Measurements from ENCODE around the gene P4HTM.

P4HTM gene

DNA sequence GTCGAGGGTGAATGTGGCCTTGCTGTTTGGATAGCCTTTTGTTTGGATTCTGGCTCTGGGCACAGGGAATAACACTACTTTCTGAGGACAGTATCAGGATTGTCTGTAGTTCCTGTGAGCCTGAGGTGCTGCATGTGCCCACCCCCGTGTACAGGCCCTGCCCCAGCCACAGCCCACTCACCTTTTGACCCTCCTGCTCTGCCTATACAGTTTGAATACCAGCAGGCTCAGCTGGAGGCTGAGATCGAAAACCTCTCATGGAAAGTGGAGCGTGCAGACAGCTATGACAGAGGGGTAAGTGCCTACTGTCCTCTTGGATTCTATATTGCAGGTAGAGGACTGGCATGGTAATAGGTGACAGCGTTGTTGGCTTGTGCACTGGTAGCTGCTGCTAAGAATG lies 7.4 kb upstream of the P4HTM start:
- DNase-seq (ENCODE audit: extremely low read depth in 1 of 2, low read depth in 1 of 2) = no peak

- DNase-seq (ENCODE audit: extremely low read depth in 1 of 2, low read depth in 1 of 2) = no peak
These were observed 6.9 kb upstream of the P4HTM start for GRCh38 chr3:48983096-48983495.

DNA sequence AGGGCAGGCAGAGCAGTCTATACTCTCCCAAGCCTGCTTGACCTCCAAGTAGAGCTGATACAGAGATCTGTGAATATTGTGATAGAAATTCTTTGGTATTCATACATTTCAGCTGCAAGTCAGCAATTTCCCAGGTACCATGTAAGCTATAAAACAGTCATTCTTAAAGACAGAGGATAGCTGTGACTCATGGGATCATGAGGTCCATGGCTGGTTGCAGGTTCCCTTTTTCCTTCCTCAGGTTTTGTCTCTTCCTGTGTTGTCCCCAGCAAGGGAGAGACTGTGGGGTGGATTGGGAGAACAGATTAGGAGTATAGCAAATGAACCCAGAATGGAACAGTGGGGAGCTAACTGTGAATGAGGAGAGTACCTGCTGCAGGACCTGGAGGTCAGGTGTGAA lies 5.4 kb upstream of the P4HTM start:
- DNase-seq (ENCODE audit: extremely low read depth in 1 of 2, low read depth in 1 of 2) = no peak

- DNase-seq (ENCODE audit: extremely low read depth in 1 of 2, low read depth in 1 of 2) = no peak
These were observed 4.1 kb upstream of the P4HTM start for GRCh38 chr3:48985831-48986376.

- no peak for DNase-seq (ENCODE audit: extremely low read depth in 1 of 2, low read depth in 1 of 2)
These were observed 780 bp upstream of the P4HTM start for GRCh38 chr3:48989126-48989795.

DNA sequence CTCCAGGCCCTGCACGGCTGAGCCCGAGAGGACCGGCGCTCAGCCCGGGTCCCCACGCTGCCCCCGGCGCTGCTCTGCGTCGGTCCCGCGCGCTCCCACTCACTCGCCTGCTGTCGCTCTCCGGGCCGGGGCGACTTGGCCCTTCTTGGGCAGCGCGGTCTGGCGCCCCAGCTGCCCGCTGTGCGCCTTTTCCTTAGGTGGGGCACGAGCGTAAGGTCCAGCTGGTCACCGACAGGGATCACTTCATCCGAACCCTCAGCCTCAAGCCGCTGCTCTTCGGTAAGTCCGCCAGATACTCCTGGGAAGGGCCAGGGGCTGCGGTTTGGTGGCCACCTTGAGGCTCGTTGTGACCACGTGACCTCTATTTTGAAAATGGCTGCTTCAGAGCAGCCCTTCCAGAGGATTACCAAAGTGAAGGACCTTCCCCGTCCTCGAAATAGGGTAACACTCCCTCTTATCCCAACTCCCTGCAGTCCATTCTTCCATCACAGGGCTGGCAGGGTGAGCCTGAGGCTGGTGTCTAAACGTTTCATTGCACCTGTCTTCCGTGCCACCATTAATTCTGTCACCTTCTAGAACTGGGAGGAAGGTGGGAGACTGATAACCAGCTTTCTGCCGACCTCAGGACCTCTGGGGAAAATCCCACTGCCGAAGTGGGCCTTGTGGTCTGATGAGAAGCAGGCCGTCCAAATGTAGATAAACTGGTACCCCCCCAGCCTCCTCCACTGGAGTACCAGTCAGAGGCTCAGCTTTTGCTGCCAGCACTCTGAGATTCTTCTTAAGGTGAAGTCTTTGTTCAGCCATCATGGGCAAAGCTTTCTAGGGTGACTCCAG lies 812 bp downstream of the P4HTM start:
- no peak for DNase-seq (ENCODE audit: extremely low read depth in 1 of 2, low read depth in 1 of 2)

DNA sequence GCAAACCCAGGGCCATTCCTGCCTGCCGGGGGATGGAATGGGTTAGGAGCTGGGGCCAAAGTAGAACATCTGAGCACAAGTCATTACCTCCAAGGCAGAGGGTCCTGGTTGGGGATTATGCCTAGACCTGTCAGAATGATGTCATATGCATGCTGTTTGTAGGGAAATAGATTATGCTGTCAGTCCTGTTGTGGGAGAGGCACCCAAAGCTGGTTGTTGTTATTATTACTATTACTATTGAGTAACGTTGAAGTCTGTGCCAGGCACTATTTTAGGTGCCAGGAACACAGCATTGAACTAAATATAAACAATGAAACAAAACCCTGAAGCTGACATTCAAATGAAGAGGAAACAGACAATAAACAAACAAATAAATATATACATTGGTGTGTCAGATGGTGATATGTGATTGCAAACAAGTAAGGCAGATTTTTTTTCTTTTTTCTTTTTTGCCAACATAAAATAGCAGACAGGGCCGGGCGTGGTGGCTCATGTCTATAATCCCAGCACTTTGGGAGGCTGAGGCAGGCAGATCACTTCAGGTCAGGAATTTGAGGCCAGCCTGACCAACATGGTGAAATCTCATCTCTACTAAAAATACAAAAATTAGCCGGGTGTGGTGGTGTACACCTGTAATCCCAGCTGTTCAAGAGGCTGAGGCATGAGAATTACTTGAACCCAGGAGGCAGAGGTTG lies 2.0 kb downstream of the P4HTM start:
- no peak for DNase-seq (ENCODE audit: extremely low read depth in 1 of 2, low read depth in 1 of 2)

GRCh38 chr3:48993834-48994233 lies 3.8 kb downstream of the P4HTM start:
- no peak for DNase-seq (ENCODE audit: extremely low read depth in 1 of 2, low read depth in 1 of 2)

DNA sequence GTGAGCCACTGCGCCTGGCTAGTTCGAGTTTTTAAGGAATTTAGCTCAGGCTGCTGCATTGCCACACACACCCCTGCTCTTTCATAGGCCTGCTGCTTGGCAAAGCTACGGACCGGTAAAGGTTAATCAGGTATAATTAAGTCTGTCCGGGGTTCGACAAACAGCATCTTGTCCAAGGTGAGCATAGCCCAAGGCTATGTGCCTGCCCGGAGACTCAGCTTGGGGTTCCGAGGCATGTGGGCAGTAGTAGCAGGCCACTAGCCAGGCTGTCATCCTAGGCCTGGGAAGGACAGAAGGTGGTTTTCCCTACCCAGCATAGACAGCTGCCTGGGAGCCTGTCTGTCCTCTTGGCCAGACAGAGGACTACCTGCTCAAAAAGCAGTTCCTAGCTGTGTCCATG lies 6.6 kb downstream of the P4HTM start:
- DNase-seq (ENCODE audit: extremely low read depth in 1 of 2, low read depth in 1 of 2) = no peak

DNA sequence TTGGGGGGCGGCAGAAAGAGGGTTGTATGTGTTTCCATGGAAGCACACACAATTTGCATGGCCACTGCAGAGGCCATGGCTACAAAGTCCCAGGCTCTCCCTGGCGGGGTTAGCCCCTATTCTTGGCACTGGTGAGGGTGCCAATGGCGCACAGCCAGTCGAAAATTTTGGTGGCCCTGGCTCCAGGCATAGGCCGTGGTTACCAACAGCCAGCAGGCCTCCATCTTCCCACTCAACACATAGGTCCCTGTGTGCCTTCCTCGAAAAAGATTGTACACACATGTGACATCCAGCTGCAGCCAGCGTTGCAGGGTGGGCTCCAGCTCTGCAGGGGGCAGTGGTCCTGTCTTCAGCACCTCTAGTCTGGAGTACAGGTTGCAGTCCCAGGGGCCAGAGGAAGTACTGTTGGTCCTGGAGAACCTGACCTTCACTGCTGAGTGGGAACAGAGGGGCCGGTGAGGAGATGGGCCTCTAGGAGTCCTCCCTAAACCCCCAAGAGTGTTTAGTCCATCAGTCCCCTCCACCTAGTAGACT lies 7.1 kb downstream of the P4HTM start:
- DNase-seq (ENCODE audit: extremely low read depth in 1 of 2, low read depth in 1 of 2) = no peak

DNA sequence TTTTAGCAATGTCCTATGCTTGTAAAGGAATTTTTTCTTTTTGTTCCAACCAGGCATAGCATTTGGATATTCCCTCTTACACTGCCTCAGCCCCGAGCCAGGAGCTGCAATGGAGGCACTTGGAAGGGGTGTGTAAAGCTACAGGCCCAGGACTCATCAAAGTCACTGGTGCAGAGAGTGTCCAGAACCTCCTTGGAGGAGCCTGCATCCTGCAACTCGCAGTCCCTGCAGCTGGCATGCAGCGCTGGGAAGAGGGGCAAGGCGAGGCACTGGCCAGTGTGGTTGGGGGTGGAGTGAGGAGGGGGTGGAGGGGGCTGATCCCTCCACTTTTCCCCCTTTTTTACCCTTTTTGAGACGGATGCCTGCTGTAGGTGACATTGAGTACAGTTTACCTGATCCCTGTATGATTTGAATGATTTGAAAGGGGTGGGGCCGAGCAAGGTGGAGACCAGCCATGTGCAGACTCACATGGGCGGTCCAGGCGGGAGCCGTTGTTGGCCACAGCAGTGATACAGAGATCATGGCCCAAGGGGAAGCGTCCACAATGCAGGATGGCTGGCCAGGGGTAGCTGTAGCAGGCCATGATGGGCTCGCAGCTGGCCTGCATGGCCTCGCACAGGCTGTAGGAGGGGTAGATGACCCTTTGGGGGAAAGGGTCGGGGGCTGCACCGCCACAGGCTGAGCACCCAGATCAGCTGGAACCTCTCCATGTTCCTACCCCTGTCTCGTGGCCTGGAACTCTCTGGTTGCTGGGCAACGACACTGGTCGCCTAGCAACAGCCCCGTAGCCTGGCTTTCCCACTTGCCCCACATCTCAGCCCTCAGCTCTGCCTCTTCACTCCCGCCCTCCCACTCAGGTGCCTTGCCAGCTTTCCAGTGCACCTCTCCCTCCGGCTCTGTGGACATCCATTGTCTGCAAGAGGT lies 7.9 kb downstream of the P4HTM start:
- DNase-seq (ENCODE audit: extremely low read depth in 1 of 2, low read depth in 1 of 2) = no peak

GRCh38 chr3:48999085-48999858 lies 9.2 kb downstream of the P4HTM start:
- no peak for DNase-seq (ENCODE audit: extremely low read depth in 1 of 2, low read depth in 1 of 2)

- no peak for DNase-seq (ENCODE audit: extremely low read depth in 1 of 2, low read depth in 1 of 2)
These were observed 11.1 kb downstream of the P4HTM start for GRCh38 chr3:49001155-49001554.

DNA sequence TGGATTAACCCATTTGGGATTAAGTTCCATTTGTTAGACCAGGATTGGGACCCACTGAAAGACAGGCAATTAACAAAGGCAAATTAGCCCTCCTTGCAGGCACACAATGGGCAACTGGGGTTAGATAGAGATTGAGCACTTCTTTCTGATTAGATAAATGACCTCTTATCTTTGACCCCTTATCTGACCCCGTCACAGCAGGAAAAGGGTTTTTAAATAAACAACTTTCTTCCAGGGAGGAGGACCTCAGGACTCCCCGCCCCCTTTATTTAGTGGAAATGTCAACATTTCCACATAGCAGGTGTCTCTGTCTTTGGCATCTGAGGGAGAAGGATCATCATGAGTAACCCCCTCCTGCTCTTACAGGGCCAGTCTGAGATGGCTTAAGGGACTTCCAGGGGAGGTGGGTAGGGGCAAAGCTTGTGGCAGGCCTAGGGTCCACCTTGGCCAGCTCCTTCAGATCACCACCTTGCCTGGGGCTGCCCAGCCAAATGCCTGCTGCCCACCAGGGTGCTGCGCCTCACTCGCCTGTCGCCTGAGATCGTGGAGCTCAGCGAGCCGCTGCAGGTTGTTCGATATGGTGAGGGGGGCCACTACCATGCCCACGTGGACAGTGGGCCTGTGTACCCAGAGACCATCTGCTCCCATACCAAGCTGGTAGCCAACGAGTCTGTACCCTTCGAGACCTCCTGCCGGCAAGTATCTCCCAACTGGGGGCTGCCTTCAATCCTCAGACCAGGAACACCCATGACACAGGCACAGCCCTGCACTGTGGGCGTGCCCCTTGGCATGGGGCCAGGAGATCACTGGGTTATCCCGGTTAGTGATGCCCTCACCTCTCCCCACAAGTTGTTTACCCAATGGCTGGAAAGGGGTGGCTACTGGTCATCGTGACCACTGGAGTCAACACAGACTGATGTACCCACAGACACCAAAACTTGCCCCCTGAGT lies 14.6 kb downstream of the P4HTM start:
- no peak for DNase-seq (ENCODE audit: extremely low read depth in 1 of 2, low read depth in 1 of 2)

GRCh38 chr3:49005303-49005680 lies 15.3 kb downstream of the P4HTM start:
- no peak for DNase-seq (ENCODE audit: extremely low read depth in 1 of 2, low read depth in 1 of 2)

DNA sequence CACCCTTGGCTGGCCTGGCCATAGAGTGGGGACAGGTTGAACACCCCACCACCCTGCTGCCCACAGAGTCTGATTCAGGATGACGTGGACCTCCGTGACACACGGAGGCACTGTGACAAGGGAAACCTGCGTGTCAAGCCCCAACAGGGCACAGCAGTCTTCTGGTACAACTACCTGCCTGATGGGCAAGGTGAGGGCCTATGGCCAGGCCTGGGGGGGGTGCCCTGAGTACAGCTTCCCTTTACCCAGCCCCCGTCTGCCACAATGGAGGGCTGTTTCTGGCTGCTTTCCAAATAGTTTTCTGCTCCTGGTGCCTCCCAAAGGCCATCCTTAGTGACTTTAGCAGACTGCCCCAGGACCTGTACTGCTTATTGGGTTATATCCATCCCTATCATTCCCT lies 16.0 kb downstream of the P4HTM start:
- DNase-seq (ENCODE audit: extremely low read depth in 1 of 2, low read depth in 1 of 2) = no peak

- no peak for DNase-seq (ENCODE audit: extremely low read depth in 1 of 2, low read depth in 1 of 2)
These were observed 16.5 kb downstream of the P4HTM start for GRCh38 chr3:49006408-49007067.

Data from stimulated activated CD8-positive, alpha-beta memory T cell treated with anti-CD3 and anti-CD28 coated beads, Interleukin-7, amount 100 ng/mL, for 48 hours (primary cell).